Endothelial cell of umbilical vein (primary cell): ENCODE results near the gene CYP2S1.

Experiments used
- CTCF ChIP-seq, 2 donors: IDR thresholded peaks; 1 replicate in 1 of 2; 2 replicates in 1 of 2; pipeline ENCODE4 v1.5.1; 2011; ENCODE audit warnings: low read length in 2 of 2, mild to moderate bottlenecking in 2 of 2, moderate library complexity in 2 of 2, control low read depth in 1 of 2, inconsistent platforms in 1 of 2, low read depth in 1 of 2; ENCODE audit not compliant: insufficient read depth in 1 of 2; ENCODE audit errors: extremely low read depth in 1 of 2
- EZH2 ChIP-seq: IDR thresholded peaks from 2 replicates; pipeline ENCODE4 v1.6.1; 2012; ENCODE audit warnings: borderline replicate concordance, low read depth, mild to moderate bottlenecking, moderate library complexity, low read length, inconsistent platforms; ENCODE audit not compliant: severe bottlenecking
- FOS ChIP-seq: IDR thresholded peaks from 2 replicates; pipeline ENCODE4 v1.6.1; 2011; ENCODE audit warnings: mild to moderate bottlenecking, low read length, moderate library complexity, borderline replicate concordance; ENCODE audit not compliant: insufficient read depth
- GATA2 ChIP-seq: IDR thresholded peaks from 2 replicates; pipeline ENCODE4 v1.7.0; 2011; ENCODE audit warnings: low read depth, mild to moderate bottlenecking, moderate library complexity, mixed read lengths, low read length; ENCODE audit not compliant: insufficient read length, insufficient read depth
- MAX ChIP-seq: IDR thresholded peaks from 2 replicates; pipeline ENCODE4 v1.6.1; 2011; ENCODE audit not compliant: insufficient read depth, insufficient read length
- MYC ChIP-seq: IDR thresholded peaks from one replicate; pipeline ENCODE4 v1.6.1; 2011; ENCODE audit warnings: mild to moderate bottlenecking, low read depth, low read length
- POLR2A ChIP-seq: IDR thresholded peaks from 2 replicates; pipeline ENCODE4 v1.6.1; 2012; ENCODE audit warnings: low read depth, mild to moderate bottlenecking, control low read depth, low read length
- POLR2AphosphoS5 ChIP-seq: IDR thresholded peaks from 2 replicates; pipeline ENCODE4 v1.6.1; 2012; ENCODE audit warnings: low read depth, mild to moderate bottlenecking, control low read depth, low read length, moderate library complexity; ENCODE audit not compliant: insufficient read depth

- TF ChIP-seq POLR2AphosphoS5 (no peak), EZH2 (no peak), MAX (no peak), CTCF (IDR thresholded peaks at IDR 0.05; ENCODE audit: extremely low read depth in 1 of 2, insufficient read depth in 1 of 2, low read depth in 1 of 2, low read length in 2 of 2) (no peak), POLR2A (peak; percentile 48), FOS (no peak), GATA2 (no peak), MYC (no peak)
Measured at GRCh38 chr19:41221514-41222205, 28.6 kb downstream of the CYP2S1 start.
